Esophagus squamous epithelium (tissue), 5 donors: ENCODE data around the gene GP1BA. TPM values are rescaled to one million over a fixed set of nuclear protein-coding genes. Genes with fewer than 3 reads are reported as not detected.

Source experiments
- DNase-seq: peaks from one replicate; lab custom pipeline; 2025; lab: John Stamatoyannopoulos, UW
- H3K27ac ChIP-seq, 4 donors: fragments of 200-600 bp; sonication (generic); one replicate each; pipeline ENCODE4 v1.5.1; 2016 to 2019; ENCODE audit warnings: mild to moderate bottlenecking in 1 of 4
- H3K27me3 ChIP-seq, 4 donors: fragments of 200-600 bp; sonication (generic); 1 replicate in 3 of 4; 2 replicates in 1 of 4; pipeline versions ENCODE4 v1.5.1 to v1.6.0; 2017 to 2021; ENCODE audit warnings: antibody characterized with exemption in 1 of 4
- H3K36me3 ChIP-seq, 3 donors: fragments of 200-600 bp; sonication (generic); one replicate each; pipeline ENCODE4 v1.5.1; 2016 to 2019
- H3K4me1 ChIP-seq, 3 donors: fragments of 200-600 bp; sonication (generic); one replicate each; pipeline ENCODE4 v1.5.1; 2017 to 2019
- H3K4me3 ChIP-seq, 4 donors: fragments of 200-600 bp; sonication (generic); 1 replicate in 3 of 4; 2 replicates in 1 of 4; pipeline ENCODE4 v1.5.1; 2016 to 2019; ENCODE audit warnings: mild to moderate bottlenecking in 2 of 4, moderate library complexity in 1 of 4
- H3K9me3 ChIP-seq, 3 donors: fragments of 200-600 bp; sonication (generic); one replicate each; pipeline ENCODE4 v1.5.1; 2016 to 2019
- POLR2A ChIP-seq, 4 donors: fragments of 450-650 bp; IDR thresholded peaks; one replicate each; pipeline ENCODE4 v1.6.1; 2017; ENCODE audit warnings: antibody characterized with exemption in 4 of 4, mild to moderate bottlenecking in 4 of 4, moderate library complexity in 3 of 4
- WGBS, 2 donors: methylation state at CpG; one replicate each; pipeline ENCODE4 v1.1.5; 2018; 5-methylcytosine and 5-hydroxymethylcytosine counted together
- intact Hi-C: fragments of 100-400 bp; cut with DNase I; formaldehyde crosslinking; loops from one replicate; pipeline ENCODE4 v1.15.0; 2022
- total RNA-seq, 4 donors: library from RNA; depleted of rRNA; stranded (reverse); fragments of >200 nt; gene quantifications; one replicate each; pipeline ENCODE4 v1.1.0, GENCODE V29; 2016
- TF ChIP-seq, protein P1 (sequence below), 6 experiments: fragments of 450-650 bp in 4 of 6; fragments of 200-600 bp in 2 of 6; sonication (generic) in 2 of 6; IDR thresholded peaks; one replicate each; pipeline ENCODE4 v1.5.1; 2016 to 2019; ENCODE audit warnings: antibody characterized with exemption in 6 of 6, mild to moderate bottlenecking in 4 of 6, moderate library complexity in 4 of 6
- donor health status: DM: yes; HTN: yes; CAD: no.

Gene GP1BA
- total RNA-seq, 4 donors from 2014 or later: not detected

DNA sequence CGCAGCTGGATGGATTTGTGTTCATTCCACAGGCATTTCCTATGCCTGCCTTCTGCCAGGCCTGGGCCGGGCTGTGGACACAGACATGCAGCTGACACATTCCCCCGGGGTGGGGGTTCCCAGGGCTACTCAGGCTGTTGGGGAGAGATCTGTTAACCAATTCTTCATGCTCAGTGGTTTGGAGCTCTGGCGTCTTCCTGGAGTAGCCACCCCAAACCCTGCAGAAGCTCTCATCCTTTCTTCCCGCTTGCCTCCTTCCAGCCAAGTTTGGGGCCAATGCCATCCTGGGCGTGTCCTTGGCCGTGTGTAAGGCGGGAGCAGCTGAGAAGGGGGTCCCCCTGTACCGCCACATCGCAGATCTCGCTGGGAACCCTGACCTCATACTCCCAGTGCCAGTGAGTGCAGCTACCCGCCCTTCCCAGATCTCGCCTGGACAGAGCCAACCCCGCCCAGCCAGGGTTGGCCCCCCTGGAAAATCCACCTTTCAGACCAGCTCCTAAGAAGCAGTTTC lies 21.4 kb downstream of the GP1BA start:
- peaks cover 0 to 12% (median 0%) of the 10 kb centered on the region in 3 donors for H3K36me3 ChIP-seq
- H3K4me1 ChIP-seq: peaks cover 6 to 32% (median 8%) of the 10 kb centered on the region in 3 donors
- no peaks in the 10 kb centered on the region for H3K9me3 ChIP-seq
- intact Hi-C loops: no loop called here
- WGBS, 2 donors: 24 to 57% methylated on average over 6 to 13 of the region's 14 CpGs
- peak overlapping the region in 1 of 4 donors; percentile 26 for H3K27ac ChIP-seq
- H3K27me3 ChIP-seq: no peaks in the 10 kb centered on the region
- no peak for DNase-seq
- H3K4me3 ChIP-seq: no peak overlapping the region
- no peak for TF ChIP-seq POLR2A (IDR thresholded peaks at IDR 0.05)
- TF ChIP-seq, protein P1, sequence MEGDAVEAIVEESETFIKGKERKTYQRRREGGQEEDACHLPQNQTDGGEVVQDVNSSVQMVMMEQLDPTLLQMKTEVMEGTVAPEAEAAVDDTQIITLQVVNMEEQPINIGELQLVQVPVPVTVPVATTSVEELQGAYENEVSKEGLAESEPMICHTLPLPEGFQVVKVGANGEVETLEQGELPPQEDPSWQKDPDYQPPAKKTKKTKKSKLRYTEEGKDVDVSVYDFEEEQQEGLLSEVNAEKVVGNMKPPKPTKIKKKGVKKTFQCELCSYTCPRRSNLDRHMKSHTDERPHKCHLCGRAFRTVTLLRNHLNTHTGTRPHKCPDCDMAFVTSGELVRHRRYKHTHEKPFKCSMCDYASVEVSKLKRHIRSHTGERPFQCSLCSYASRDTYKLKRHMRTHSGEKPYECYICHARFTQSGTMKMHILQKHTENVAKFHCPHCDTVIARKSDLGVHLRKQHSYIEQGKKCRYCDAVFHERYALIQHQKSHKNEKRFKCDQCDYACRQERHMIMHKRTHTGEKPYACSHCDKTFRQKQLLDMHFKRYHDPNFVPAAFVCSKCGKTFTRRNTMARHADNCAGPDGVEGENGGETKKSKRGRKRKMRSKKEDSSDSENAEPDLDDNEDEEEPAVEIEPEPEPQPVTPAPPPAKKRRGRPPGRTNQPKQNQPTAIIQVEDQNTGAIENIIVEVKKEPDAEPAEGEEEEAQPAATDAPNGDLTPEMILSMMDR (IDR thresholded peaks at IDR 0.05): no peak

DNA sequence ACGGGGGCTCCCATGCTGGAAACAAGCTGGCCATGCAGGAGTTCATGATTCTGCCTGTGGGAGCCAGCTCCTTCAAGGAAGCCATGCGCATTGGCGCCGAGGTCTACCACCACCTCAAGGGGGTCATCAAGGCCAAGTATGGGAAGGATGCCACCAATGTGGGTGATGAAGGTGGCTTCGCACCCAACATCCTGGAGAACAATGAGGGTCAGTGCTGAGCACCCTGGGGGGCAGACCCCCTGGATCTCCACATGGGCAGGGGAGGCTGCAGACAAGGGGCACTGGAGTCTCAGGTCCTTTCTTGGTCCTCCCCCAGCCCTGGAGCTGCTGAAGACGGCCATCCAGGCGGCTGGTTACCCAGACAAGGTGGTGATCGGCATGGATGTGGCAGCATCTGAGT lies 23.0 kb downstream of the GP1BA start:
- no peaks in the 10 kb centered on the region for H3K9me3 ChIP-seq
- peaks cover 5 to 18% (median 7%) of the 10 kb centered on the region in 3 donors for H3K4me1 ChIP-seq
- intact Hi-C loops: no loop called here
- H3K36me3 ChIP-seq: peaks cover 0 to 28% (median 11%) of the 10 kb centered on the region in 3 donors
- DNase-seq: no peak
- no peaks in the 10 kb centered on the region for H3K27me3 ChIP-seq
- 84 to 90% methylated on average over 2 to 5 of the region's 8 CpGs for WGBS, 2 donors
- no peak for TF ChIP-seq POLR2A (IDR thresholded peaks at IDR 0.05)
- TF ChIP-seq, protein P1 (IDR thresholded peaks at IDR 0.05): no peak
- H3K27ac ChIP-seq: no peak overlapping the region
- H3K4me3 ChIP-seq: no peak overlapping the region

DNA sequence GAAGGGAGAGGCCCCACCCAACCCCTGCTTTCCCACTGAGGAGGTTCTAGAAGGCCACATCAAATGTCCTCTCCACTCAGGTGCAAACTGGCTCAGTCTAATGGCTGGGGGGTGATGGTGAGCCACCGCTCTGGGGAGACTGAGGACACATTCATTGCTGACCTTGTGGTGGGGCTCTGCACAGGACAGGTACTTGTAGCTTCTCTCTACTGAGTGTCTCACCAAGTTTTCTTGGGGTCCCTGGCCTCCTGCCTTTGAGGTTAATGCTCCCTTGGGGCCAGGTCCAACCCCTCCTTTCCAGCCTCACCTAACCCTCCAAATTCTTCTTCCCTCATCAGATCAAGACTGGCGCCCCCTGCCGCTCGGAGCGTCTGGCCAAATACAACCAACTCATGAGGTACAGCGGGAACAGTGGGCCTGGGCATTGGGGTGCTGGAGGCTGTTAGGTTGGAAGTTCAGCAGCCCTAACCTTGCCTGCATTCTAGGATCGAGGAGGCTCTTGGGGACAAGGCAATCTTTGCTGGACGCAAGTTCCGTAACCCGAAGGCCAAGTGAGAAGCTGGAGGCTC lies 24.5 kb downstream of the GP1BA start:
- intact Hi-C loops: no loop called here

DNA sequence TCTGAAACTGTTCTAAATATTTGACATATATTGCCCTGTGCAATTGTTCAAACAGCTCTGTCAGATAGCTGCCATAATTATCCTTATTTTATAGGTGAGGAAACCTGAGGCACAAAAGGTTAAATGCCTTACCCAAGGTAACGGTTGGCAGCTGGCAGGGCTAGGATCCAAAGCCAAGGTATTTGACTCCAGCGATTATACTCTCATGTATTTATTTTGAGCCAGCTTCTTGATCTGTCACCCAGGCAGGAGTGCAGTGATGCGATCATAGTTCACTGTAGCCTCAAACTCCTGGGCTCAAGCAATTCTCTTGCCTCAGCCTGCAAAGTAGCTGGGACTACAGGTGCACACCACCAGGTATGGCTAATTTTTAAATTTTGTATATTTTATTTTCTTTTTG lies 26.0 kb downstream of the GP1BA start:
- Histone ChIP-seq H3K4me1 (peaks cover 0 to 7% (median 0%) of the 10 kb centered on the region in 3 donors), H3K27ac (no peak overlapping the region), H3K36me3 (peaks cover 0 to 52% (median 15%) of the 10 kb centered on the region in 3 donors), H3K9me3 (no peaks in the 10 kb centered on the region), H3K27me3 (no peaks in the 10 kb centered on the region), H3K4me3 (no peak overlapping the region)
- TF ChIP-seq, protein P1 (IDR thresholded peaks at IDR 0.05): no peak
- no peak for TF ChIP-seq POLR2A (IDR thresholded peaks at IDR 0.05)
- intact Hi-C loops: no loop called here
- 64 to 76% methylated on average over 3 of the region's 3 CpGs for WGBS, 2 donors
- DNase-seq: no peak

More for the DNA sequence above, 24.5 kb downstream of the GP1BA start:
- no peak overlapping the region for H3K27ac ChIP-seq
- no peak for DNase-seq
- H3K27me3 ChIP-seq: no peaks in the 10 kb centered on the region
- H3K4me3 ChIP-seq: no peak overlapping the region
- no peaks in the 10 kb centered on the region for H3K9me3 ChIP-seq
- peaks cover 0 to 7% (median 0%) of the 10 kb centered on the region in 3 donors for H3K4me1 ChIP-seq
- TF ChIP-seq POLR2A (IDR thresholded peaks at IDR 0.05): no peak
- TF ChIP-seq, protein P1 (IDR thresholded peaks at IDR 0.05): peak in 1 of 6 experiments; percentile 33
- peaks cover 0 to 43% (median 15%) of the 10 kb centered on the region in 3 donors for H3K36me3 ChIP-seq
- 76 to 88% methylated on average over 6 to 8 of the region's 10 CpGs for WGBS, 2 donors

DNA sequence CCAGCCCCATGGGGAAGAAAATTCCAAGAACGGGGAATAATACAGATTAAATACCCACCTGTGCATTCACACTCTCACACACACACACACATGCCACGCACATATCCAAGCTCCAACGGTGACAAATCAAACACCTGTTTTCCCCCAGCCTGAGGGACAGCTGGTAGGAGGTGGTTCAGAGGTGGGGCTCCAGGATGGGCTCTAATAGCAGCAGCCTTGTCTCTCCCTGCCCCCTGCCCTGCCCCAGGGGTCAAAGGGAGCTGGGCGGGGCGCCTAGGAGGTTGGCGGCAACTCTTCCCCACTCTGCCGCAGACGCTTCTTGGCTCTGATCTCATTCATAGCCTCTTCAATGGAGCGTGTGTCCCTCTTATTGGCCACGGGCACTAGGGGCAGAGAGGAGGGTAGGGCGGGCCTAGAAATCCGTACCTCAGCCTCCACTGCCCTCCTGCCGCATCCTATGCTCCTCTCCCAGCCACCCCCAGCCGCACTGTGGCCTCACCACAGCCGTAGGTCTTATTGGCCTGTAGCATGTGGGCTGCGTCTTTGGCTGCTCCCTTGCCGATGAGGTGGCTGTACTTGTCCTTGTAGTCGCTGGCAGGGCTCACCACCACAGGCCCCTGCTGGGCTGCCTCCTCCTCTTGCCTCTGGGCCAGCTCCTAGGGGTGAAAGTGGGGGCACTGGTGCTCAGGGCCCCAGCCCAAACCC lies 27.3 kb downstream of the GP1BA start:
- peaks cover 0 to 52% (median 15%) of the 10 kb centered on the region in 3 donors for H3K36me3 ChIP-seq
- DNase-seq: no peak
- intact Hi-C loops: no loop called here

More for the DNA sequence above, 27.3 kb downstream of the GP1BA start:
- H3K27me3 ChIP-seq: no peaks in the 10 kb centered on the region
- H3K27ac ChIP-seq: no peak overlapping the region
- TF ChIP-seq POLR2A (IDR thresholded peaks at IDR 0.05): no peak
- TF ChIP-seq, protein P1 (IDR thresholded peaks at IDR 0.05): no peak
- WGBS, 2 donors: 82 to 93% methylated on average over 12 to 18 of the region's 18 CpGs
- no peak overlapping the region for H3K4me3 ChIP-seq
- no peaks in the 10 kb centered on the region for H3K4me1 ChIP-seq
- H3K9me3 ChIP-seq: no peaks in the 10 kb centered on the region
